Measurements from ENCODE around the gene SPATA20. TPM values are rescaled to one million over a fixed set of nuclear protein-coding genes. Genes with fewer than 3 reads are reported as not detected.
A peak's percentile ranks its signal among the peaks of the same experiment; 100 is the strongest.

Gene SPATA20
- polyA plus RNA-seq, 2 of the 4 experiments (the other 2 are of a cell fraction) = 34.4 to 110 TPM

GRCh38 chr17:50507871-50508572 is 39.0 kb upstream of the SPATA20 start, which contains the start of gene MYCBPAP (continued):
- TF ChIP-seq MAZ (IDR thresholded peaks at IDR 0.05; ENCODE audit: borderline replicate concordance, low read depth, low read length) (no peak), ZNF302 (CRISPR knock-in tag; IDR thresholded peaks at IDR 0.05) (no peak), JUN (IDR thresholded peaks at IDR 0.05) (peak in 1 of 2 experiments; percentile 55; a peak in 1 of 5 replicates), SMC3 (IDR thresholded peaks at IDR 0.05) (0 out of 3 replicates have a peak, but pooled peaks have one; percentile 24)

GRCh38 chr17:50508573-50509460 is 38.2 kb upstream of the SPATA20 start:
- H3K4me1 ChIP-seq = peaks cover 16% of the 10 kb centered on the region; the same call in 2 of the 3 replicates
- DNase-seq (ENCODE audit: low read depth in 1 of 2, low spot score in 1 of 2) (no peak), ATAC-seq (peak; percentile 2 to 25; a peak in 3 of 6 replicates), FAIRE-seq (no peak)
- H3K4me3 ChIP-seq = peak overlapping the region; percentile 54
- H3K9me3 ChIP-seq = no peaks in the 10 kb centered on the region
- ChIA-PET CTCF (interaction anchor here (0.7 to 1.9 kb wide), 7 partner anchors 11 to 333 kb away, joined by 3 to 6 read pairs (median 3); no protein-coding TSS in a partner anchor), POLR2A (no interaction called here)
- TF ChIP-seq POLR2A (IDR thresholded peaks at IDR 0.05; ENCODE audit: low read length) (peak; percentile 85), SMC3 (IDR thresholded peaks at IDR 0.05) (no peak), PHF8 (IDR thresholded peaks at IDR 0.05; ENCODE audit: borderline replicate concordance, low read depth) (peak; percentile 76; the same call in 1 of the 2 replicates), JUNB (IDR thresholded peaks at IDR 0.05) (no peak), POLR2AphosphoS2 (conservative IDR thresholded peaks at IDR 0.05; ENCODE audit: low read length) (no peak)
- H3K27ac ChIP-seq = peak overlapping the region; percentile 77 to 89
- H3K4me2 ChIP-seq = peak overlapping the region; percentile 90
- 31% methylated on average over 31 of the region's 32 CpGs for WGBS (ENCODE audit: missing lambda C conversion rate)

- Histone ChIP-seq H3K4me2 (no peak overlapping the region), H3K27ac (no peak overlapping the region), H3K4me1 (peaks cover 25% of the 10 kb centered on the region), H3K9me3 (no peaks in the 10 kb centered on the region), H3K4me3 (no peak overlapping the region)
- DNase-seq (ENCODE audit: low read depth in 1 of 2, low spot score in 1 of 2) (no peak), ATAC-seq (no peak), FAIRE-seq (no peak)
- CTCF ChIA-PET = interaction anchor here (1.1 to 3.3 kb wide), 5 partner anchors 10 to 37 kb away, joined by 3 to 17 read pairs (median 10); no protein-coding TSS in a partner anchor
- POLR2A ChIA-PET = no interaction called here
- TF ChIP-seq PBX3 (IDR thresholded peaks at IDR 0.05) (no peak), USF2 (IDR thresholded peaks at IDR 0.05) (no peak), PHF8 (IDR thresholded peaks at IDR 0.05; ENCODE audit: borderline replicate concordance, low read depth) (no peak), MAFK (IDR thresholded peaks at IDR 0.05; ENCODE audit: partially characterized antibody) (no peak), MAX (IDR thresholded peaks at IDR 0.05) (no peak), ZFP36 (IDR thresholded peaks at IDR 0.05; ENCODE audit: borderline replicate concordance, partially characterized antibody) (no peak), BCL3 (IDR thresholded peaks at IDR 0.05) (no peak), GATA3 (IDR thresholded peaks at IDR 0.05; ENCODE audit: borderline replicate concordance) (no peak), CBX8 (IDR thresholded peaks at IDR 0.05) (no peak), HOXB13 (CRISPR knock-in tag; IDR thresholded peaks at IDR 0.05; ENCODE audit: low read depth) (no peak), HEYL (CRISPR knock-in tag; IDR thresholded peaks at IDR 0.05) (no peak), ZNF302 (CRISPR knock-in tag; IDR thresholded peaks at IDR 0.05) (no peak), ESRRA (IDR thresholded peaks at IDR 0.05; ENCODE audit: borderline replicate concordance, low read length) (no peak), E2F6 (IDR thresholded peaks at IDR 0.05; ENCODE audit: borderline replicate concordance, low read depth) (no peak), HES2 (IDR thresholded peaks at IDR 0.05) (no peak), NR3C1 (IDR thresholded peaks at IDR 0.05) (no peak), POLR2A (IDR thresholded peaks at IDR 0.05; ENCODE audit: low read length) (no peak), EP300 (IDR thresholded peaks at IDR 0.05) (no peak), HMGXB4 (CRISPR knock-in tag; IDR thresholded peaks at IDR 0.05; ENCODE audit: borderline replicate concordance) (no peak)
- 43% methylated on average over 3 of the region's 3 CpGs for WGBS (ENCODE audit: missing lambda C conversion rate)
These were observed 35.9 kb upstream of the SPATA20 start for GRCh38 chr17:50511058-50511457.

Data from A549 (cell line).